ENCODE measurements around the gene DOC2A. TPM values are rescaled to one million over a fixed set of nuclear protein-coding genes. Genes with fewer than 3 reads are reported as not detected.

Gene DOC2A
- total and polyA plus RNA-seq, 9 of the 15 experiments (the other 6 are each of a cell fraction or from before 2014, with no cell fraction given), result 0.03 to 0.38 (median 0.28) TPM; not detected in 1

DNA sequence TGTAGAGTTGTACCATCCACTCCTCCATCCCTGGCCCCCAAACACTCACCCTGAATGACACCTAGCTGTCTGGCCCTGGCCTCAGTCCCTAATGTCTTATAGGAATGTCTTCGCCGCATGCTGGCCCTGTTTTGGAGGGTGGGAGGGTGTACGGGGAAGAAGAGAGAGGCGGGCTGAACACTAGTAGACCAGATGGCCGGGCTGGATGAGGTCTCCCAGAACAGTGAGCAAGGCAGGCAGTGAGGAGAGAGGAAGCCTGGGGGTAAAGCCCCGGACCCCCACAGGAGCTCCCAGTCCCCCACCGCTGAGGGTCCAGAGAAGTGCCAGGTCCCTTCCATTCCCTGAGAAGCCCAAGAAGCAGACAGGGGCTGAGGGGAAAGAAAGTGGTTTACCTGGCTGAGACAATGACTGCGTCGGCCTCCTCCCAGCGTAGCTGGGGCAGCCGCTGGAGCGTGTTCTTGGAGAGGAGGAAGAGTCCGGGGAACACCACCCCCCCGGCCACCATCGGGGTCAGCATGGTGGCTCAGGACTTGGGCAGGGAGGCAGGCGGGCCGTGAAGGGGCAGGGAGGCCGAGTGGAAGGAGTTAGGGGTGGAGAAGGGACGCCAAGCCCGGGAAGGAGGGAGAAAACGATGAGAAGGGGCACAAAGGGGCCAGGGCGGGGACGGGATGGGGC, 19.3 kb upstream of the DOC2A start:
- BruUV-seq (replicated peaks), result no TSS peak
- in situ Hi-C loops (cut with MboI) (no loop called here), intact Hi-C loops (cut with micrococcal nuclease) (no loop called here)
- Histone ChIP-seq H3K9ac (ENCODE audit: insufficient read depth in 1 of 2, low read depth in 2 of 2, low read length in 2 of 2) (no peak overlapping the region), H3K4me3 (no peak overlapping the region), H2AFZ (ENCODE audit: low read depth, low read length) (no peak overlapping the region), H3K9me3 (replicated peaks; ENCODE audit: control insufficient read depth, insufficient read depth, low read depth, low read length) (no peaks in the 10 kb centered on the region), H3K27me3 (ENCODE audit: control insufficient read depth in 2 of 2, insufficient read depth in 2 of 2, low read length in 2 of 2) (peaks cover 16 to 67% of the 10 kb centered on the region in 2 experiments; a peak in 4 of 5 replicates), H3K36me3 (ENCODE audit: control insufficient read depth, insufficient read depth, low read length) (no peaks in the 10 kb centered on the region), H3K4me2 (ENCODE audit: insufficient read depth, low read length) (no peak overlapping the region), H3K27ac (ENCODE audit: extremely low read depth, low read depth, low read length) (no peak overlapping the region), H3K4me1 (replicated peaks in 1 of 2; ENCODE audit: control insufficient read depth in 2 of 2, insufficient read depth in 2 of 2, low read length in 2 of 2) (peaks cover 0 to 31% of the 10 kb centered on the region in 2 experiments; a peak in 2 of 5 replicates), H4K20me1 (replicated peaks; ENCODE audit: control insufficient read depth, insufficient read depth, low read length) (peaks cover 13% of the 10 kb centered on the region; the same call in 1 of the 2 replicates), H3K79me2 (ENCODE audit: control insufficient read depth, insufficient read depth, low read length) (no peaks in the 10 kb centered on the region), H3K9me1 (ENCODE audit: control insufficient read depth, insufficient read depth, low read length) (peaks cover 4% of the 10 kb centered on the region)
- CTCF ChIA-PET (ENCODE audit: low intra/inter-chr PET ratio), result no interaction called here
- no peak for DNase-seq (ENCODE audit: extremely low read depth in 1 of 4, low spot score in 3 of 4)
- POLR2A ChIA-PET, result interaction anchor here (0.6 kb wide), 1 partner anchor 47 kb away, joined by 3 read pairs; no protein-coding TSS in a partner anchor
- WGBS (ENCODE audit: insufficient coverage, low coverage, missing lambda C conversion rate), result 21% methylated on average over 6 of the region's 23 CpGs
- no peak for ATAC-seq
- no peak for FAIRE-seq
- TF ChIP-seq RBM34 (IDR thresholded peaks at IDR 0.05; ENCODE audit: borderline replicate concordance, insufficient read depth, low read length) (no peak), ZNF23 (CRISPR knock-in tag; IDR thresholded peaks at IDR 0.05) (no peak), FIP1L1 (IDR thresholded peaks at IDR 0.05; ENCODE audit: low read depth, low read length, poor library complexity, severe bottlenecking) (no peak), ZNF695 (CRISPR knock-in tag; IDR thresholded peaks at IDR 0.05) (no peak), POLR2AphosphoS5 (IDR thresholded peaks at IDR 0.05; ENCODE audit: control insufficient read depth, insufficient read depth, low read depth, low read length) (no peak), ZNF561 (CRISPR knock-in tag; conservative IDR thresholded peaks at IDR 0.05) (no peak), IFI16 (CRISPR knock-in tag; IDR thresholded peaks at IDR 0.05) (no peak), FOXJ2 (tag; IDR thresholded peaks at IDR 0.05) (no peak), RBM22 (IDR thresholded peaks at IDR 0.05; ENCODE audit: low read depth, low read length, poor library complexity, severe bottlenecking) (no peak), TAF15 (IDR thresholded peaks at IDR 0.05; ENCODE audit: low read depth, low read length) (no peak), ETV5 (CRISPR knock-in tag; IDR thresholded peaks at IDR 0.05; ENCODE audit: low read depth) (no peak), MIER1 (IDR thresholded peaks at IDR 0.05; ENCODE audit: low read depth) (no peak)
- TF ChIP-seq, protein P1, sequence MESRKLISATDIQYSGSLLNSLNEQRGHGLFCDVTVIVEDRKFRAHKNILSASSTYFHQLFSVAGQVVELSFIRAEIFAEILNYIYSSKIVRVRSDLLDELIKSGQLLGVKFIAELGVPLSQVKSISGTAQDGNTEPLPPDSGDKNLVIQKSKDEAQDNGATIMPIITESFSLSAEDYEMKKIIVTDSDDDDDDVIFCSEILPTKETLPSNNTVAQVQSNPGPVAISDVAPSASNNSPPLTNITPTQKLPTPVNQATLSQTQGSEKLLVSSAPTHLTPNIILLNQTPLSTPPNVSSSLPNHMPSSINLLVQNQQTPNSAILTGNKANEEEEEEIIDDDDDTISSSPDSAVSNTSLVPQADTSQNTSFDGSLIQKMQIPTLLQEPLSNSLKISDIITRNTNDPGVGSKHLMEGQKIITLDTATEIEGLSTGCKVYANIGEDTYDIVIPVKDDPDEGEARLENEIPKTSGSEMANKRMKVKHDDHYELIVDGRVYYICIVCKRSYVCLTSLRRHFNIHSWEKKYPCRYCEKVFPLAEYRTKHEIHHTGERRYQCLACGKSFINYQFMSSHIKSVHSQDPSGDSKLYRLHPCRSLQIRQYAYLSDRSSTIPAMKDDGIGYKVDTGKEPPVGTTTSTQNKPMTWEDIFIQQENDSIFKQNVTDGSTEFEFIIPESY (CRISPR knock-in tag; IDR thresholded peaks at IDR 0.05), result no peak
- TF ChIP-seq, protein P2, sequence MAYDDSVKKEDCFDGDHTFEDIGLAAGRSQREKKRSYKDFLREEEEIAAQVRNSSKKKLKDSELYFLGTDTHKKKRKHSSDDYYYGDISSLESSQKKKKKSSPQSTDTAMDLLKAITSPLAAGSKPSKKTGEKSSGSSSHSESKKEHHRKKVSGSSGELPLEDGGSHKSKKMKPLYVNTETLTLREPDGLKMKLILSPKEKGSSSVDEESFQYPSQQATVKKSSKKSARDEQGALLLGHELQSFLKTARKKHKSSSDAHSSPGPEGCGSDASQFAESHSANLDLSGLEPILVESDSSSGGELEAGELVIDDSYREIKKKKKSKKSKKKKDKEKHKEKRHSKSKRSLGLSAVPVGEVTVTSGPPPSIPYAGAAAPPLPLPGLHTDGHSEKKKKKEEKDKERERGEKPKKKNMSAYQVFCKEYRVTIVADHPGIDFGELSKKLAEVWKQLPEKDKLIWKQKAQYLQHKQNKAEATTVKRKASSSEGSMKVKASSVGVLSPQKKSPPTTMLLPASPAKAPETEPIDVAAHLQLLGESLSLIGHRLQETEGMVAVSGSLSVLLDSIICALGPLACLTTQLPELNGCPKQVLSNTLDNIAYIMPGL (CRISPR knock-in tag; IDR thresholded peaks at IDR 0.05), result no peak
- TF ChIP-seq, protein P3, sequence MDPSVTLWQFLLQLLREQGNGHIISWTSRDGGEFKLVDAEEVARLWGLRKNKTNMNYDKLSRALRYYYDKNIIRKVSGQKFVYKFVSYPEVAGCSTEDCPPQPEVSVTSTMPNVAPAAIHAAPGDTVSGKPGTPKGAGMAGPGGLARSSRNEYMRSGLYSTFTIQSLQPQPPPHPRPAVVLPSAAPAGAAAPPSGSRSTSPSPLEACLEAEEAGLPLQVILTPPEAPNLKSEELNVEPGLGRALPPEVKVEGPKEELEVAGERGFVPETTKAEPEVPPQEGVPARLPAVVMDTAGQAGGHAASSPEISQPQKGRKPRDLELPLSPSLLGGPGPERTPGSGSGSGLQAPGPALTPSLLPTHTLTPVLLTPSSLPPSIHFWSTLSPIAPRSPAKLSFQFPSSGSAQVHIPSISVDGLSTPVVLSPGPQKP (CRISPR knock-in tag; IDR thresholded peaks at IDR 0.05), result no peak
